AG09319 (cell line): ENCODE results near the gene MCF2L.

Experiments used
- DNase-seq: peaks from one replicate; pipeline ENCODE4 v3.0.0-alpha.2; 2010; ENCODE audit warnings: low read depth; ENCODE audit errors: extremely low read depth
- TF ChIP-seq, protein P1 (sequence below): IDR thresholded peaks from 2 replicates; pipeline ENCODE4 v1.5.1; 2011; ENCODE audit warnings: low read depth, mild to moderate bottlenecking, inconsistent platforms, low read length, moderate library complexity

MCF2L gene, protein sequence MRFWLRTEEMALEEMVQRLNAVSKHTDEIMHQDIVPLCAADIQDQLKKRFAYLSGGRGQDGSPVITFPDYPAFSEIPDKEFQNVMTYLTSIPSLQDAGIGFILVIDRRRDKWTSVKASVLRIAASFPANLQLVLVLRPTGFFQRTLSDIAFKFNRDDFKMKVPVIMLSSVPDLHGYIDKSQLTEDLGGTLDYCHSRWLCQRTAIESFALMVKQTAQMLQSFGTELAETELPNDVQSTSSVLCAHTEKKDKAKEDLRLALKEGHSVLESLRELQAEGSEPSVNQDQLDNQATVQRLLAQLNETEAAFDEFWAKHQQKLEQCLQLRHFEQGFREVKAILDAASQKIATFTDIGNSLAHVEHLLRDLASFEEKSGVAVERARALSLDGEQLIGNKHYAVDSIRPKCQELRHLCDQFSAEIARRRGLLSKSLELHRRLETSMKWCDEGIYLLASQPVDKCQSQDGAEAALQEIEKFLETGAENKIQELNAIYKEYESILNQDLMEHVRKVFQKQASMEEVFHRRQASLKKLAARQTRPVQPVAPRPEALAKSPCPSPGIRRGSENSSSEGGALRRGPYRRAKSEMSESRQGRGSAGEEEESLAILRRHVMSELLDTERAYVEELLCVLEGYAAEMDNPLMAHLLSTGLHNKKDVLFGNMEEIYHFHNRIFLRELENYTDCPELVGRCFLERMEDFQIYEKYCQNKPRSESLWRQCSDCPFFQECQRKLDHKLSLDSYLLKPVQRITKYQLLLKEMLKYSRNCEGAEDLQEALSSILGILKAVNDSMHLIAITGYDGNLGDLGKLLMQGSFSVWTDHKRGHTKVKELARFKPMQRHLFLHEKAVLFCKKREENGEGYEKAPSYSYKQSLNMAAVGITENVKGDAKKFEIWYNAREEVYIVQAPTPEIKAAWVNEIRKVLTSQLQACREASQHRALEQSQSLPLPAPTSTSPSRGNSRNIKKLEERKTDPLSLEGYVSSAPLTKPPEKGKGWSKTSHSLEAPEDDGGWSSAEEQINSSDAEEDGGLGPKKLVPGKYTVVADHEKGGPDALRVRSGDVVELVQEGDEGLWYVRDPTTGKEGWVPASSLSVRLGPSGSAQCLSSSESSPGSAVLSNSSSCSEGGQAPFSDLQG

GRCh38 chr13:112968910-112969691, at the start of gene MCF2L:
TSS of gene MCF2L (plus strand) at chr13:112969214. CDS start at chr13:112969380, 166 bp downstream.
- TF ChIP-seq, protein P1, sequence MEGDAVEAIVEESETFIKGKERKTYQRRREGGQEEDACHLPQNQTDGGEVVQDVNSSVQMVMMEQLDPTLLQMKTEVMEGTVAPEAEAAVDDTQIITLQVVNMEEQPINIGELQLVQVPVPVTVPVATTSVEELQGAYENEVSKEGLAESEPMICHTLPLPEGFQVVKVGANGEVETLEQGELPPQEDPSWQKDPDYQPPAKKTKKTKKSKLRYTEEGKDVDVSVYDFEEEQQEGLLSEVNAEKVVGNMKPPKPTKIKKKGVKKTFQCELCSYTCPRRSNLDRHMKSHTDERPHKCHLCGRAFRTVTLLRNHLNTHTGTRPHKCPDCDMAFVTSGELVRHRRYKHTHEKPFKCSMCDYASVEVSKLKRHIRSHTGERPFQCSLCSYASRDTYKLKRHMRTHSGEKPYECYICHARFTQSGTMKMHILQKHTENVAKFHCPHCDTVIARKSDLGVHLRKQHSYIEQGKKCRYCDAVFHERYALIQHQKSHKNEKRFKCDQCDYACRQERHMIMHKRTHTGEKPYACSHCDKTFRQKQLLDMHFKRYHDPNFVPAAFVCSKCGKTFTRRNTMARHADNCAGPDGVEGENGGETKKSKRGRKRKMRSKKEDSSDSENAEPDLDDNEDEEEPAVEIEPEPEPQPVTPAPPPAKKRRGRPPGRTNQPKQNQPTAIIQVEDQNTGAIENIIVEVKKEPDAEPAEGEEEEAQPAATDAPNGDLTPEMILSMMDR = peak; percentile 7
- DNase-seq = peak; percentile 5

DNA sequence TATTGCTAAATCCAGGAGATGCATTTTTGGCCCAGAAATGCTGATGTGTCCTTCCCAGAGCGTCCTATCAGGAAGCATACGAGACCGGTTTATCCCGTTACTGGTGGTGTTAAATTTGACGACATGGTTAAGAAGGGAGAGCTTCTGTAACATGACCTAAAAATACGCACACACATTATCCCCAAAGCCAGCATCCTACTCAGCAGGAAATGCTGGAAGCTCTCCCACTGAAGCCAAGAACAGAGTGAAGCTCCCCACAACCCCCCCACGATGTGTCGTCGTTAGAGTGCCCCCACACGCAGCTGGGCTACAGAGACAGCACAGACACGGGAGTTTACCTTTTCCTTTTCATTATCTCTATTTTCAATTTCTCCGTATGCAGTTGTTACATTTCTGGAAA, 45.1 kb upstream of the MCF2L start:
- no peak for DNase-seq
- TF ChIP-seq, protein P1 = no peak

- TF ChIP-seq, protein P1 = no peak
- no peak for DNase-seq
These were observed 44.6 kb upstream of the MCF2L start for GRCh38 chr13:112924365-112924764.

DNA sequence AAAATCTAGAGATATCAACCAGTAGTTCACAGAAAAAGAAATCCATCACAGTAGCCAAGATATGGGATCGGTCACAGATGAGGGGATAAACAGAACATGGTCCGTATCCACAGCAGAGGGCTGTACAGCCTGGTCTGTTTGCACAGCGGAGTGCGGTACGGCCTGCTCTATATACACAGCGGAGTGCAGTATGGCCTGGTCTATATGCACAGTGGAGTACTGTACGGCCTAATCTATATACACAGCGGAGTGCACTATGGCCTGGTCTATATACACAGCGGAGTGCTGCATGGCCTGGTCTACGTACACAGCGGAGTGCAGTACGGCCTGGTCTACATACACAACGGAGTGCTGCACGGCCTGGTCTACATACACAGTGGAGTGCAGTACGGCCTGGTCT, 43.0 kb upstream of the MCF2L start:
- no peak for DNase-seq
- TF ChIP-seq, protein P1 = no peak

DNA sequence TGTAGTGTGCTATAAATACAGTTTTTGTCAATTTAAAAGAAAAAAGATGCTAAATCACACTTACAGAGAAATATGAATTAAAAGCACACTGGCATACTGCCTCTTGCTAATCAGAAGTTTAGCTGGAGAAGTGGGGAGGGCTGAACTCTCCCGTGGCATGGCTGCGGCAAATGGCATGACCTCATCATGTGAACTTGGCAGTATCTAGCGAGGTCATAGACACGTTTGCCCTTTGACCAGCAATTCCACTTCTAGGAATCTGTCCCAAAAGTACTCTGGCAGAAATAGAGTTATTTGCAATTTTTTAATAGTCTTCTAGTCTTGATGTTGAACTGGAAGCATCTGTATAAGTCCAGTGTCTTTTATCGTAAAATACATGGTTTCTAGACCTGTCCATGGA, 42.0 kb upstream of the MCF2L start:
- TF ChIP-seq, protein P1 = no peak
- no peak for DNase-seq

DNA sequence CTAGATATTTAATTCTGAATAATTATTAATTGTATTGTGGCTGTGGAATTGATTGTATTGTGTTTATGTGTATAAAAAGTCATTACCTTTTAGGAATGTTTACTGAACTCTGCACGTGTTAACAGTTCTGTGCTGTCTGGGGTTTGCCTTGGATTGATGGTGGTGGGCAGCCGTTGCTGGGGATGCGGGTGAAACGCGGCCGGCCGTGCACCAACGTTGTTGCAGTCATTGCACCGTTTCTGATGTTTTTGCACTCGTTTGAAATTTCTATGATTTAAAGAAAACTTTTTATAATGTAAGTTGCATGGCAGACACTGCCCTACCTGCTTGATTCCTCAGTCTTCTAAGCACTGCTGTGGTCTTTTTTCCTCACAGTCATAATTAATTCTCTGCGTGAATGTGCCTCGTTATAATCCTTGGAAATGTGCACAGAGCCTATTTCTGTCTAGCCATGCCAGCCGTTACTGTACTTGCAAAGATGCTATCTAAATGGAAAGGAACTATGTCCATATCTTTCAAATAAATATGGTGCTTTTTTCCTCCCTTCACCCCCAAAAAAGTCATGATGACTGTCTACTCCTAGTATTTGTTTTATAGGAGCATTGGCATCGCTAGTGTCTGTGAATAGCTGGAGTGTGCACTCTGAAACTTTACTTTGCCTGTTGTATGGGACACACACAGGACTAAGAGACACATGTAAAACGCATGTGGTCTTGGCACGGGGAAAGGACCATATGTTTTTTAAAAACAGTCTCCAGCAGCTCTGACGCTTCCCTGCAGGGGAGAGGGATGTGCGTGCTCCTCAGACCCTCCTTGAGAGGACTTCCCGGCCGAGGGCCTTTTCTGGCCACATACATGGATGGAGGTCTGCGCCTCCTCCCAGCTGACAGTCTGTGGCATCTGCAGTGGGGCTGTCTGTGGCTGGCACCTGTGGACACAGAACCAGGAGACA, 40.7 kb upstream of the MCF2L start:
- TF ChIP-seq, protein P1 = no peak
- DNase-seq = no peak
